HepG2 (cell line): ENCODE data around the gene RFTN1. TPM values are rescaled to one million over a fixed set of nuclear protein-coding genes. Genes with fewer than 3 reads are reported as not detected.

Experiments
- ATAC-seq: fragments of 200-7000 bp; cut with Tn5 transposase; 3 replicates; pipeline ENCODE4 v1.9.1; 2020; ENCODE audit warnings: mild to moderate bottlenecking, moderate library complexity
- BruUV-seq: library from RNA; stranded (reverse); fragments of 400-500 nt; replicated peaks from 2 replicates; lab custom pipeline; 2021; lab: Mats Ljungman, UMichigan
- CTCF ChIA-PET: fragments of 300-600 bp; formaldehyde crosslinking; extraction: SDS; loops from one replicate; lab custom pipeline; 2021; ENCODE audit warnings: low total read pairs, inconsistent platforms, low intra/inter-chr PET ratio; lab: Yijun Ruan, JAX
- POLR2A ChIA-PET: fragments of 350-600 bp; sonication (Branson Sonifier 250); formaldehyde crosslinking; loops from one replicate; lab custom pipeline; 2020; ENCODE audit warnings: antibody characterized with exemption, inconsistent platforms; lab: Yijun Ruan, JAX
- DNase-seq: peaks from one replicate; pipeline ENCODE4 v3.0.0-alpha.2; 2015; ENCODE audit warnings: low spot score
- FAIRE-seq: peaks from 3 replicates; lab custom pipeline; 2011; peaks lifted over from hg19 to GRCh38; lab: Jason Lieb, UNC
- H2AFZ ChIP-seq: one replicate; pipeline ENCODE4 v1.6.1; 2011; ENCODE audit warnings: low read length, inconsistent platforms
- H3K27ac ChIP-seq: fragments of 300-600 bp; 3 replicates; pipeline ENCODE4 v1.8.0; 2011; ENCODE audit warnings: mixed run types, mild to moderate bottlenecking, mixed read lengths, low read length, inconsistent platforms; ENCODE audit not compliant: insufficient read depth; ENCODE audit errors: extremely low read length
- H3K27me3 ChIP-seq, 2 experiments: fragments of 200-600 bp in 1 of 2; 2 replicates in 1 of 2; 3 replicates in 1 of 2; pipeline versions ENCODE4 v1.6.0 to v1.8.0; 2011; ENCODE audit warnings: low read length in 2 of 2, mild to moderate bottlenecking in 2 of 2, moderate library complexity in 2 of 2, inconsistent platforms in 1 of 2; ENCODE audit not compliant: insufficient read depth in 2 of 2, control insufficient read depth in 1 of 2
- H3K36me3 ChIP-seq, 2 experiments: fragments of 200-600 bp in 1 of 2; replicated peaks in 1 of 2; 2 replicates in 1 of 2; 3 replicates in 1 of 2; pipeline versions ENCODE4 v1.5.1 to v1.8.0; 2011; ENCODE audit warnings: low read length in 2 of 2, inconsistent platforms in 1 of 2; ENCODE audit not compliant: insufficient read depth in 2 of 2, control insufficient read depth in 1 of 2
- H3K4me1 ChIP-seq: 2 replicates; pipeline ENCODE4 v1.5.1; 2012; ENCODE audit warnings: low read length, inconsistent platforms; ENCODE audit not compliant: insufficient read depth
- H3K4me2 ChIP-seq: 2 replicates; pipeline ENCODE4 v1.6.0; 2011; ENCODE audit warnings: low read depth, low read length, inconsistent platforms
- H3K4me3 ChIP-seq, 3 experiments: fragments of 200-600 bp in 1 of 3; sonication (generic), shearing (Covaris generic) in 1 of 3; replicated peaks in 1 of 3; 2 replicates each; pipeline ENCODE4 v1.5.1; 2011 to 2016; ENCODE audit warnings: low read length in 3 of 3, inconsistent platforms in 2 of 3, low read depth in 2 of 3, mild to moderate bottlenecking in 2 of 3, control low read depth in 1 of 3, mixed read lengths in 1 of 3; ENCODE audit not compliant: insufficient read depth in 1 of 3
- H3K79me2 ChIP-seq: one replicate; pipeline ENCODE4 v1.6.1; 2011; ENCODE audit warnings: low read length, inconsistent platforms; ENCODE audit not compliant: insufficient read depth
- H3K9ac ChIP-seq: 2 replicates; pipeline ENCODE4 v1.6.0; 2011; ENCODE audit warnings: mild to moderate bottlenecking, low read depth, low read length, inconsistent platforms; ENCODE audit not compliant: insufficient read depth
- H3K9me3 ChIP-seq: 2 replicates; pipeline ENCODE4 v1.5.1; 2012; ENCODE audit warnings: mild to moderate bottlenecking, low read length
- H4K20me1 ChIP-seq: 2 replicates; pipeline ENCODE4 v1.6.0; 2011; ENCODE audit warnings: inconsistent platforms, mild to moderate bottlenecking, low read length, moderate library complexity; ENCODE audit not compliant: insufficient read depth
- FOSL2 ChIP-seq: sonication (generic); formaldehyde crosslinking; IDR thresholded peaks from 2 replicates; pipeline ENCODE4 v1.4.0; 2020; ENCODE audit warnings: missing genetic modification reagents
- GABPA ChIP-seq, 2 experiments: IDR thresholded peaks; 2 replicates each; pipeline ENCODE4 v1.6.1; 2011 to 2016; ENCODE audit warnings: low read depth in 2 of 2, low read length in 1 of 2, missing biosample characterization in 1 of 2, missing genetic modification characterization in 1 of 2
- SMC3 ChIP-seq: IDR thresholded peaks from 2 replicates; pipeline ENCODE4 v1.6.1; 2011; ENCODE audit warnings: low read length, improper control_type of control experiment
- SRF ChIP-seq: IDR thresholded peaks from 2 replicates; pipeline ENCODE4 v1.6.1; 2011; ENCODE audit warnings: mild to moderate bottlenecking, low read depth, low read length, moderate library complexity
- ZBTB7B ChIP-seq: sonication (generic); formaldehyde crosslinking; IDR thresholded peaks from 2 replicates; pipeline ENCODE4 v1.4.0; 2020; ENCODE audit warnings: missing genetic modification reagents
- ZNF383 ChIP-seq: sonication (generic); formaldehyde crosslinking; IDR thresholded peaks from 2 replicates; pipeline ENCODE4 v1.4.0; 2020; ENCODE audit warnings: missing genetic modification reagents, mild to moderate bottlenecking, borderline replicate concordance
- ZNF430 ChIP-seq: sonication (generic); formaldehyde crosslinking; IDR thresholded peaks from 2 replicates; pipeline ENCODE4 v1.9.0; 2021; ENCODE audit warnings: mild to moderate bottlenecking, missing genetic modification reagents
- ZNF550 ChIP-seq: sonication (generic); formaldehyde crosslinking; IDR thresholded peaks from 2 replicates; pipeline ENCODE4 v1.4.0; 2020; ENCODE audit warnings: mild to moderate bottlenecking, missing genetic modification reagents, borderline replicate concordance
- ZNF616 ChIP-seq: sonication (generic); formaldehyde crosslinking; IDR thresholded peaks from 2 replicates; pipeline ENCODE4 v1.5.0; 2020; ENCODE audit warnings: low read depth, mild to moderate bottlenecking, missing genetic modification reagents
- WGBS: methylation state at CpG from one replicate; pipeline ENCODE4 v1.1.6; 2017; ENCODE audit warnings: low lambda C conversion rate; 5-methylcytosine and 5-hydroxymethylcytosine counted together
- in situ Hi-C: cut with HindIII; loops from 2 replicates; pipeline ENCODE4 v1.10.0; 2017; ENCODE audit warnings: low pct_unique_long_range_greater_than_20kb; ENCODE audit not compliant: extremely low pct_ligation_motif_present
- intact Hi-C: fragments of 100-400 bp; cut with micrococcal nuclease; formaldehyde crosslinking; loops from one replicate; pipeline ENCODE4 v1.10.0; 2022; ENCODE audit not compliant: unreplicated experiment
- polyA plus RNA-seq, 8 experiments: library from polyadenylated mRNA; depleted of rRNA in 3 of 8; stranded (reverse) in 7 of 8; unstranded in 1 of 8; fragments of >200 nt; fragmentation: Illumina TruSeq in 4 of 8; extraction: Trizol in 4 of 8; gene quantifications; 2 replicates each; pipeline versions ENCODE4 v1.2.1 to v1.2.3, GENCODE V29; 2011 to 2016; ENCODE audit warnings: low read depth in 4 of 8, missing spikeins in 1 of 8, mixed read lengths in 1 of 8; ENCODE audit not compliant: insufficient read depth in 1 of 8
- total RNA-seq, 5 experiments: library from RNA; depleted of rRNA; stranded (reverse); fragments of >200 nt; fragmentation: Illumina TruSeq; extraction: Trizol; gene quantifications; 2 replicates each; pipeline ENCODE4 v1.2.3, GENCODE V29; 2016; ENCODE audit warnings: low read depth in 1 of 5
- TF ChIP-seq, protein P1 (sequence below), 2 experiments: sonication (generic) in 1 of 2; formaldehyde crosslinking in 1 of 2; IDR thresholded peaks; 2 replicates each; pipeline versions ENCODE4 v1.5.1 to v1.6.1; 2011 to 2020; ENCODE audit warnings: borderline replicate concordance in 1 of 2, low read depth in 1 of 2, low read length in 1 of 2, mild to moderate bottlenecking in 1 of 2, missing genetic modification reagents in 1 of 2, moderate library complexity in 1 of 2
- TF ChIP-seq, protein P2 (sequence below): sonication (generic); formaldehyde crosslinking; IDR thresholded peaks from 2 replicates; pipeline ENCODE4 v1.4.0; 2020; ENCODE audit warnings: missing genetic modification reagents, borderline replicate concordance
- TF ChIP-seq, protein P3 (sequence below): IDR thresholded peaks from 2 replicates; pipeline ENCODE4 v1.6.1; 2012; ENCODE audit warnings: low read depth, low read length, improper control_type of control experiment
- TF ChIP-seq, protein P4 (sequence below): sonication (generic); formaldehyde crosslinking; IDR thresholded peaks from 2 replicates; pipeline ENCODE4 v1.9.0; 2022; ENCODE audit warnings: missing genetic modification reagents, mild to moderate bottlenecking, borderline replicate concordance

The RFTN1 gene
- total and polyA plus RNA-seq, 2 of the 13 experiments (the other 11 are each of a cell fraction or from before 2014, with no cell fraction given): not detected

DNA sequence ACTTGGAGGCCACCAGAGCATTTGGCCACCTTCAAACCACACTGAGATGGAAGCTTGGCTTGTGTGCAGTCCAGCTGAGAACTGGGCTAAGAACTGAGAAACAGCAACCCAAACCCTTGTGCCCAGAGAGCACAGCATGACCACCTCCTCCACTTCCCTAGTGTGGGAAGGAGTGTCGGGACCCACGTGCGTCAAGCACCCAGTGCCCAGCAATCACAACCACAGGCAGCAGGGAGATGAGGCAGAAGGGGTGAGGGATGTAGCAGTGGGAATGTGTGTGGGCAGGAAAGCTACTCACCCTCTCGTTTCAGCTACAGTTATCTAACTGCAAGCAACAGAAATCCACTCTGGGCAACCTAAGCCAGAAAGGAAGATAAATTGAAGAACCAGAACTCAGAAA is 25.0 kb upstream of the RFTN1 start:
- Histone ChIP-seq H3K4me2 (no peak overlapping the region), H4K20me1 (no peaks in the 10 kb centered on the region), H3K79me2 (no peaks in the 10 kb centered on the region), H3K36me3 (no peaks in the 10 kb centered on the region)
- ATAC-seq (no peak), DNase-seq (no peak)
- no TSS peak for BruUV-seq
- ChIA-PET POLR2A (no interaction called here), CTCF (no interaction called here)
- TF ChIP-seq SRF (no peak), FOSL2 (CRISPR knock-in tag) (no peak), ZNF616 (CRISPR knock-in tag) (no peak), SMC3 (no peak), ZNF430 (no peak), GABPA (IDR thresholded peaks at IDR 0.05; ENCODE audit: low read depth, low read length) (no peak), GABPA (CRISPR knock-in tag; IDR thresholded peaks at IDR 0.05; ENCODE audit: low read depth) (no peak), ZBTB7B (CRISPR knock-in tag) (no peak), ZNF383 (no peak), ZNF550 (CRISPR knock-in tag) (no peak)
- TF ChIP-seq, protein P1, sequence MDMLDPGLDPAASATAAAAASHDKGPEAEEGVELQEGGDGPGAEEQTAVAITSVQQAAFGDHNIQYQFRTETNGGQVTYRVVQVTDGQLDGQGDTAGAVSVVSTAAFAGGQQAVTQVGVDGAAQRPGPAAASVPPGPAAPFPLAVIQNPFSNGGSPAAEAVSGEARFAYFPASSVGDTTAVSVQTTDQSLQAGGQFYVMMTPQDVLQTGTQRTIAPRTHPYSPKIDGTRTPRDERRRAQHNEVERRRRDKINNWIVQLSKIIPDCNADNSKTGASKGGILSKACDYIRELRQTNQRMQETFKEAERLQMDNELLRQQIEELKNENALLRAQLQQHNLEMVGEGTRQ (IDR thresholded peaks at IDR 0.05; ENCODE audit: low read depth, low read length): no peak
- TF ChIP-seq, protein P1 (CRISPR knock-in tag; IDR thresholded peaks at IDR 0.05; ENCODE audit: borderline replicate concordance): no peak
- TF ChIP-seq, protein P2, sequence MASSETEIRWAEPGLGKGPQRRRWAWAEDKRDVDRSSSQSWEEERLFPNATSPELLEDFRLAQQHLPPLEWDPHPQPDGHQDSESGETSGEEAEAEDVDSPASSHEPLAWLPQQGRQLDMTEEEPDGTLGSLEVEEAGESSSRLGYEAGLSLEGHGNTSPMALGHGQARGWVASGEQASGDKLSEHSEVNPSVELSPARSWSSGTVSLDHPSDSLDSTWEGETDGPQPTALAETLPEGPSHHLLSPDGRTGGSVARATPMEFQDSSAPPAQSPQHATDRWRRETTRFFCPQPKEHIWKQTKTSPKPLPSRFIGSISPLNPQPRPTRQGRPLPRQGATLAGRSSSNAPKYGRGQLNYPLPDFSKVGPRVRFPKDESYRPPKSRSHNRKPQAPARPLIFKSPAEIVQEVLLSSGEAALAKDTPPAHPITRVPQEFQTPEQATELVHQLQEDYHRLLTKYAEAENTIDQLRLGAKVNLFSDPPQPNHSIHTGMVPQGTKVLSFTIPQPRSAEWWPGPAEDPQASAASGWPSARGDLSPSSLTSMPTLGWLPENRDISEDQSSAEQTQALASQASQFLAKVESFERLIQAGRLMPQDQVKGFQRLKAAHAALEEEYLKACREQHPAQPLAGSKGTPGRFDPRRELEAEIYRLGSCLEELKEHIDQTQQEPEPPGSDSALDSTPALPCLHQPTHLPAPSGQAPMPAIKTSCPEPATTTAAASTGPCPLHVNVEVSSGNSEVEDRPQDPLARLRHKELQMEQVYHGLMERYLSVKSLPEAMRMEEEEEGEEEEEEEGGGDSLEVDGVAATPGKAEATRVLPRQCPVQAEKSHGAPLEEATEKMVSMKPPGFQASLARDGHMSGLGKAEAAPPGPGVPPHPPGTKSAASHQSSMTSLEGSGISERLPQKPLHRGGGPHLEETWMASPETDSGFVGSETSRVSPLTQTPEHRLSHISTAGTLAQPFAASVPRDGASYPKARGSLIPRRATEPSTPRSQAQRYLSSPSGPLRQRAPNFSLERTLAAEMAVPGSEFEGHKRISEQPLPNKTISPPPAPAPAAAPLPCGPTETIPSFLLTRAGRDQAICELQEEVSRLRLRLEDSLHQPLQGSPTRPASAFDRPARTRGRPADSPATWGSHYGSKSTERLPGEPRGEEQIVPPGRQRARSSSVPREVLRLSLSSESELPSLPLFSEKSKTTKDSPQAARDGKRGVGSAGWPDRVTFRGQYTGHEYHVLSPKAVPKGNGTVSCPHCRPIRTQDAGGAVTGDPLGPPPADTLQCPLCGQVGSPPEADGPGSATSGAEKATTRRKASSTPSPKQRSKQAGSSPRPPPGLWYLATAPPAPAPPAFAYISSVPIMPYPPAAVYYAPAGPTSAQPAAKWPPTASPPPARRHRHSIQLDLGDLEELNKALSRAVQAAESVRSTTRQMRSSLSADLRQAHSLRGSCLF (CRISPR knock-in tag): no peak
- TF ChIP-seq, protein P3, sequence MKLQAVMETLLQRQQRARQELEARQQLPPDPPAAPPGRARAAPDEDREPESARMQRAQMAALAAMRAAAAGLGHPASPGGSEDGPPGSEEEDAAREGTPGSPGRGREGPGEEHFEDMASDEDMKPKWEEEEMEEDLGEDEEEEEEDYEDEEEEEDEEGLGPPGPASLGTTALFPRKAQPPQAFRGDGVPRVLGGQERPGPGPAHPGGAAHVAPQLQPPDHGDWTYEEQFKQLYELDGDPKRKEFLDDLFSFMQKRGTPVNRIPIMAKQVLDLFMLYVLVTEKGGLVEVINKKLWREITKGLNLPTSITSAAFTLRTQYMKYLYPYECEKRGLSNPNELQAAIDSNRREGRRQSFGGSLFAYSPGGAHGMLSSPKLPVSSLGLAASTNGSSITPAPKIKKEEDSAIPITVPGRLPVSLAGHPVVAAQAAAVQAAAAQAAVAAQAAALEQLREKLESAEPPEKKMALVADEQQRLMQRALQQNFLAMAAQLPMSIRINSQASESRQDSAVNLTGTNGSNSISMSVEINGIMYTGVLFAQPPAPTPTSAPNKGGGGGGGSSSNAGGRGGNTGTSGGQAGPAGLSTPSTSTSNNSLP: no peak
- TF ChIP-seq, protein P4, sequence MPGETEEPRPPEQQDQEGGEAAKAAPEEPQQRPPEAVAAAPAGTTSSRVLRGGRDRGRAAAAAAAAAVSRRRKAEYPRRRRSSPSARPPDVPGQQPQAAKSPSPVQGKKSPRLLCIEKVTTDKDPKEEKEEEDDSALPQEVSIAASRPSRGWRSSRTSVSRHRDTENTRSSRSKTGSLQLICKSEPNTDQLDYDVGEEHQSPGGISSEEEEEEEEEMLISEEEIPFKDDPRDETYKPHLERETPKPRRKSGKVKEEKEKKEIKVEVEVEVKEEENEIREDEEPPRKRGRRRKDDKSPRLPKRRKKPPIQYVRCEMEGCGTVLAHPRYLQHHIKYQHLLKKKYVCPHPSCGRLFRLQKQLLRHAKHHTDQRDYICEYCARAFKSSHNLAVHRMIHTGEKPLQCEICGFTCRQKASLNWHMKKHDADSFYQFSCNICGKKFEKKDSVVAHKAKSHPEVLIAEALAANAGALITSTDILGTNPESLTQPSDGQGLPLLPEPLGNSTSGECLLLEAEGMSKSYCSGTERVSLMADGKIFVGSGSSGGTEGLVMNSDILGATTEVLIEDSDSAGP (CRISPR knock-in tag): no peak
- TF ChIP-seq, all 625 proteins: peak for 0
- Histone ChIP-seq H3K9me3 (no peaks in the 10 kb centered on the region), H3K27me3 (peaks cover 0 to 12% of the 10 kb centered on the region in 2 experiments; a peak in 3 of 5 replicates), H3K27ac (no peak overlapping the region), H3K9ac (no peak overlapping the region), H3K4me3 (no peak overlapping the region), H3K4me1 (no peaks in the 10 kb centered on the region), H2AFZ (no peak overlapping the region)
- intact Hi-C loops (no loop called here), in situ Hi-C loops (loop anchor here (25.0 kb wide), 1 partner anchor 501 kb away; no protein-coding TSS in a partner anchor)
- WGBS: 49% methylated on average over 4 of the region's 4 CpGs
- FAIRE-seq: no peak
